Nephron progenitor cell (in vitro differentiated cells): ENCODE measurements around the gene KBTBD7.
"Not testable (repeated sequence)": the region's sequence is repeated elsewhere in the genome, so short reads cannot be mapped to it uniquely, and the experiment has no call there.

ENCODE experiments used
- DNase-seq: peaks from one replicate; pipeline ENCODE4 v3.0.0; 2021
- H3K27ac Mint-ChIP-seq: 2 replicates; pipeline ENCODE4 v1.8.0; 2021; ENCODE audit warnings: mild to moderate bottlenecking, moderate library complexity, mixed read lengths
- H3K27me3 Mint-ChIP-seq: 2 replicates; pipeline ENCODE4 v1.8.0; 2021; ENCODE audit warnings: mild to moderate bottlenecking, low read depth, mixed read lengths; ENCODE audit not compliant: poor library complexity
- H3K36me3 Mint-ChIP-seq: 2 replicates; pipeline ENCODE4 v1.8.0; 2021; ENCODE audit warnings: low read depth, mixed read lengths
- H3K4me1 Mint-ChIP-seq: 2 replicates; pipeline ENCODE4 v1.8.0; 2021; ENCODE audit warnings: mixed read lengths
- H3K4me3 Mint-ChIP-seq: 2 replicates; pipeline ENCODE4 v1.8.0; 2021; ENCODE audit warnings: mild to moderate bottlenecking, moderate library complexity, mixed read lengths
- H3K9me3 Mint-ChIP-seq: 2 replicates; pipeline ENCODE4 v1.8.0; 2021; ENCODE audit warnings: mild to moderate bottlenecking, moderate library complexity, mixed read lengths
- TF ChIP-seq, protein P1 (sequence below): fragments of 200-600 bp; sonication (generic); IDR thresholded peaks from 2 replicates; pipeline ENCODE4 v1.5.0; 2021; ENCODE audit warnings: antibody characterized with exemption

Gene KBTBD7

DNA sequence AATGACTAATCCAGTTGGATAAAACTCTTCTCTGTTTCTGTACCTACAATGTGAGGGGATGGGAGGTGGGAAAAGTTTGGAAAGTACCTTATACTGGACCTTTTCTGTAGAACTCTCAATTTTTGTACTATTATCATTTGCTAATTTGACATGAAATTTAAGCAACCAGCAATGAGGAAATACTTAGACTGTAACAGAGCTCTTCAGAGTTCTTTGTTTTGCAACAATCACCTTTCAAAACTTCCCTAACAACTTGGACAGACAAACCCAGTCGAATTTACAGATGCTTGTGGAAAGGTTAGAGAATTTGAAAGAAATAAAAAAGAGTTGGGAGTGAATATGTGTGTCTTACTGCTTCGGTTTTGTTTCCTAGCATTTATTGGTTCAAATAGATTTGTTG lies 16.8 kb downstream of the KBTBD7 start:
- Mint-ChIP-seq H3K27ac (no peak overlapping the region), H3K4me1 (no peaks in the 10 kb centered on the region), H3K36me3 (peaks cover 54% of the 10 kb centered on the region), H3K27me3 (peaks cover 2% of the 10 kb centered on the region), H3K9me3 (peaks cover 53% of the 10 kb centered on the region), H3K4me3 (no peak overlapping the region)
- TF ChIP-seq, protein P1, sequence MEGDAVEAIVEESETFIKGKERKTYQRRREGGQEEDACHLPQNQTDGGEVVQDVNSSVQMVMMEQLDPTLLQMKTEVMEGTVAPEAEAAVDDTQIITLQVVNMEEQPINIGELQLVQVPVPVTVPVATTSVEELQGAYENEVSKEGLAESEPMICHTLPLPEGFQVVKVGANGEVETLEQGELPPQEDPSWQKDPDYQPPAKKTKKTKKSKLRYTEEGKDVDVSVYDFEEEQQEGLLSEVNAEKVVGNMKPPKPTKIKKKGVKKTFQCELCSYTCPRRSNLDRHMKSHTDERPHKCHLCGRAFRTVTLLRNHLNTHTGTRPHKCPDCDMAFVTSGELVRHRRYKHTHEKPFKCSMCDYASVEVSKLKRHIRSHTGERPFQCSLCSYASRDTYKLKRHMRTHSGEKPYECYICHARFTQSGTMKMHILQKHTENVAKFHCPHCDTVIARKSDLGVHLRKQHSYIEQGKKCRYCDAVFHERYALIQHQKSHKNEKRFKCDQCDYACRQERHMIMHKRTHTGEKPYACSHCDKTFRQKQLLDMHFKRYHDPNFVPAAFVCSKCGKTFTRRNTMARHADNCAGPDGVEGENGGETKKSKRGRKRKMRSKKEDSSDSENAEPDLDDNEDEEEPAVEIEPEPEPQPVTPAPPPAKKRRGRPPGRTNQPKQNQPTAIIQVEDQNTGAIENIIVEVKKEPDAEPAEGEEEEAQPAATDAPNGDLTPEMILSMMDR = no peak
- DNase-seq = no peak

DNA sequence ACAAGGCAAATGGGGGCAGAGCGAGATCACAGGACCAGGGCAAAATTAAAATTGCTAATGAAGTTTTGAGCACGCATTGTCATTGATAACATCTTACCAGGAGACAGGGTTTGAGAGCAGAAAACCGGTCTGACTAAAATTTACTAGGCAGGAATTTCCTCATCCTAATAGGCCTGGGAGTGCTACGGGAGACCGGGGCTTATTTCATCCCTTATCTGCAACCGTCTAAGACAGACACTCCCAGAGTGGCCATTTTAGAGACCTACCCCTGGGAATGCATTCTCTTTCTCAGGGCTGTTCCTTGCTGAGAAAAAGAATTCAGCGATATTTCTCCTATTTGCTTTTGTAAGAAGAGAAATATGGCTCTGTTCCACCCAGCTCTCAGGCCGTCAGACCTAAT lies 18.8 kb downstream of the KBTBD7 start:
- H3K4me3 Mint-ChIP-seq, H3K27me3 Mint-ChIP-seq, DNase-seq, H3K4me1 Mint-ChIP-seq, H3K27ac Mint-ChIP-seq: not testable (repeated sequence)
- Mint-ChIP-seq H3K36me3 (peaks cover 59% of the 10 kb centered on the region), H3K9me3 (peaks cover 58% of the 10 kb centered on the region)

- no peak overlapping the region for H3K4me3 Mint-ChIP-seq
- H3K4me1 Mint-ChIP-seq = no peaks in the 10 kb centered on the region
- peaks cover 5% of the 10 kb centered on the region for H3K27me3 Mint-ChIP-seq
- DNase-seq = no peak
- no peaks in the 10 kb centered on the region for H3K9me3 Mint-ChIP-seq
- TF ChIP-seq, protein P1 = no peak
- no peak overlapping the region for H3K27ac Mint-ChIP-seq
- H3K36me3 Mint-ChIP-seq = peaks cover 19% of the 10 kb centered on the region
Measured at GRCh38 chr13:41162151-41162550, 32.2 kb downstream of the KBTBD7 start.

GRCh38 chr13:41159174-41159573 lies 35.2 kb downstream of the KBTBD7 start:
- no peaks in the 10 kb centered on the region for H3K9me3 Mint-ChIP-seq
- TF ChIP-seq, protein P1 = no peak
- DNase-seq = no peak
- no peak overlapping the region for H3K27ac Mint-ChIP-seq
- H3K4me1 Mint-ChIP-seq = no peaks in the 10 kb centered on the region
- H3K4me3 Mint-ChIP-seq = no peak overlapping the region
- peaks cover 8% of the 10 kb centered on the region for H3K27me3 Mint-ChIP-seq
- peaks cover 14% of the 10 kb centered on the region for H3K36me3 Mint-ChIP-seq

- no peak for DNase-seq
- TF ChIP-seq, protein P1 = no peak
- Mint-ChIP-seq H3K9me3 (peaks cover 5% of the 10 kb centered on the region), H3K4me1 (no peaks in the 10 kb centered on the region), H3K4me3 (no peak overlapping the region), H3K27me3 (peaks cover 6% of the 10 kb centered on the region), H3K36me3 (peaks cover 6% of the 10 kb centered on the region), H3K27ac (no peak overlapping the region)
Measured at GRCh38 chr13:41157048-41157717, 37.2 kb downstream of the KBTBD7 start.

DNA sequence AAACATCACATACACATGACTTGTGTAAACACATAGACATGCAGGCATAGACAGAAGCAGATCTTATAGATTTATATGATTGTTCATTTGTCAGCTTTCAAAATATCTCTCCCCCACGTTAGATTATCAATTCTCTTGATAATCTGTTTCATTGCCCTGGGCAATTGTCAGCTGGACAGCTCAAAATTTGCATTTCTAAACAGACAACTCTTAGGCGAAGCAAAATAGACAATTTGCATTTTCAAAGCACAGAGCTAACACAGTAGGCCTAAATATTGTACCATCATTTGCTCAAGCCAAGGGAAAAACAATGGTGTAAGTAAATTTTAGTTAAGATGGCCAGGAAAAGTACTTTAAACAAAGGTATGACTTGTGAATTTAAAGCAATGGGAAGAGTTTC lies 37.7 kb downstream of the KBTBD7 start:
- no peak for DNase-seq
- Mint-ChIP-seq H3K36me3 (peaks cover 11% of the 10 kb centered on the region), H3K9me3 (peaks cover 11% of the 10 kb centered on the region), H3K27me3 (peaks cover 6% of the 10 kb centered on the region), H3K4me3 (no peak overlapping the region), H3K27ac (no peak overlapping the region), H3K4me1 (no peaks in the 10 kb centered on the region)
- TF ChIP-seq, protein P1 = no peak
